ENCODE results near the gene CAB39L.

CAB39L gene

DNA sequence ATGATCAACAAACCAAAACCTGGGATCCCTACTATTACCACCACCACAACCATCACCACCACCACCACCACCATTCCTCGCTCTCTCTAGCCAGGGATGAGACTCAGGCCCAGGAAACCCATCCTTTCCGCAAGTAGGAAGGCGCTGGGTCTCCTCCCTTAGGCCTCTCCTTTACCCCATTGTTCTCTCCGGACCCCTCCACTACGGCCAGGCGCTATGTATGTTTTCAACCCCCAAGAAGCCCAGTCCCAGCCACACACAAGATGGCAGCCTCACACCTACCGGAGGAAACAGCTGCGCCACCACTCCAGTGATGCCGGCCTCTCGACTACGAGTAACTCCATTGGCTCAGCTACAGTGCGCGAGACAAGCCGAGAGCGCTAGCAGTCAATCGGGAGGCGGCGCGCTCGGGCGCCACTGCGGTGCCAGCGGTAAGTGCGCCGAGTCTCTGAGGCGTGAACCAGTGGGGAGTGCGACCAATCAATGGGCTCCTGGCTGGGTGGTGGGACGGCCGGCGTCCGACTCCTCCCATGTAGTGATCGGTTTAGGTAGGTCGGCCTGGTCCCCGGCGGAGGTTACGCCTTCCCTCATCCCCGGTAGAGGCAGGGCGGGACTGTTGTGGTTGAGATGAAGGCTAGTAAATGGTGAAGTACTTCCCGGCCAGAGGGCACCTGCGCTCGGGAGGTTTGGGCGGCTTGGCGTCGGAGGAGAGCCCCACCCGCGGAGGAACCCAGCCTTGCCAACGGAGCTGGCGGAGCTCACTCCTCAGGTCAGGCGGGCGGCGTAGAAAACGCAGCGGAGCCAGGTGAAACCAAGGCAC is at the start of gene CAB39L, which contains the start of gene SETDB2:
TSS of gene CAB39L (minus strand) at position 361 of the 820 bp plus-strand sequence. CDS start 61,154 bp downstream, outside the sequence.
TSS of gene SETDB2 (plus strand) at position 571 of the 820 bp plus-strand sequence. CDS start 7,620 bp downstream, outside the sequence.
- peak; percentile 88 for DNase-seq

DNA sequence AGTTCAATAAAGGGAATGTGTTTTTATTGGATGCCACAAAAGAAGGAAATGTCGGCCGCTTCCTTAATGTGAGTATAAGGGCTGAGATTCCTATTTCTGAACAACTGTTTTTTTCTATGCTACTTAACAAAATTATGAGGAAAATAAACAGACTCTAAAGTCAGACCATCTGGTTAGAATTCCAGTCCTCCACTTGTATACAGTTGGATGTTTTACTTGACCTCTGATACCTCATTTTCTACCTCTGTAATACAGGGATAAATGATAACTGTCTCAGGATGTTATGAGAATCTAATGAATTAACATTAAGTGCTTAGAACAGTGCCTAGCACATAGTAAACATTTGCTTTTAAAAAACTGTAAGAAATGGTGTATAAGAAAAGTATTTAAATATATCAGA is 44.7 kb upstream of the CAB39L start:
- no peak for DNase-seq

DNA sequence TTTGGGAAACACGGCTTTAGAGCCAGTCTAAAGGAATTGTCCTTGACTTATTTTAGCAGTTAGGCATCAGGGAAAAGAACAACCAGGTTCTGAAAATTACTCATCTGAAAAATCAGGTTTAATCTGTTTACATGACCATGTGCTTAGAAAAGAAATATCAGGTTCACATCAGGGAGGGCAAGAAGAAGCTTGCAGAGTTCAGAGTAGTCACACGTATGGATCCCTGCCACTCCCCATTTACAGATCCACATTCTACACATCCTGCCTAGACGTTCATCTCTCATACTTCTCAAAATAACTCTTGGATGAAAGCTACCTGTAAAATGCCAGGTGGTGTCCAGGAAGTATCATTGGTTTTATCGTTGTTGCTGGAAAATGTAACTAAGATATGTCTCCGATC is 37.9 kb upstream of the CAB39L start:
- no peak for DNase-seq

DNA sequence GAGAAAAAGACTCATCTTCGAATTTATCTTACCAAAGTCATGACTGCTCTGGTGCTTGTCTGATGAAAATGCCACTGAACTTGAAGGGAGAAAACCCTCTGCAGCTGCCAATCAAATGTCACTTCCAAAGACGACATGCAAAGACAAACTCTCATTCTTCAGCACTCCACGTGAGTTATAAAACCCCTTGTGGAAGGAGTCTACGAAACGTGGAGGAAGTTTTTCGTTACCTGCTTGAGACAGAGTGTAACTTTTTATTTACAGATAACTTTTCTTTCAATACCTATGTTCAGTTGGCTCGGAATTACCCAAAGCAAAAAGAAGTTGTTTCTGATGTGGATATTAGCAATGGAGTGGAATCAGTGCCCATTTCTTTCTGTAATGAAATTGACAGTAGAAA is 32.7 kb upstream of the CAB39L start:
- DNase-seq: no peak

DNA sequence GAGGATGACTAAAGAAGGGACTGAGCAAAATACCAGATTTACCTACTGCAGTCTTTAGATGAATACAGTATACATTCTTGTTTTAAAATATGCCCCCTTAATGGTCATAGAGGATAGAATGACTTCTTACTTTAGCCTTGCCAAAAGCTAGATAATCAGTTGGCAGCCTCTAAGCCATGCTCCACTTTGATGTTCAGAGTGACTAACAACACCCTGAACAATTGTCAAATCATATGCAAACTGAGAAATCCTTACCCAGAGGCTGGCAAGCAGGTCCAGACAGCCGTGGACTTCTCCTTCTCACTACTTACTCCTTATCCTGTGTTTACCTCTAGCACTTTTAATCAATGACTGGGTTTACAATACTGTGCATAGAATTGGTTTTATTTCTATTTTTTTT is 28.3 kb upstream of the CAB39L start:
- DNase-seq: no peak

DNA sequence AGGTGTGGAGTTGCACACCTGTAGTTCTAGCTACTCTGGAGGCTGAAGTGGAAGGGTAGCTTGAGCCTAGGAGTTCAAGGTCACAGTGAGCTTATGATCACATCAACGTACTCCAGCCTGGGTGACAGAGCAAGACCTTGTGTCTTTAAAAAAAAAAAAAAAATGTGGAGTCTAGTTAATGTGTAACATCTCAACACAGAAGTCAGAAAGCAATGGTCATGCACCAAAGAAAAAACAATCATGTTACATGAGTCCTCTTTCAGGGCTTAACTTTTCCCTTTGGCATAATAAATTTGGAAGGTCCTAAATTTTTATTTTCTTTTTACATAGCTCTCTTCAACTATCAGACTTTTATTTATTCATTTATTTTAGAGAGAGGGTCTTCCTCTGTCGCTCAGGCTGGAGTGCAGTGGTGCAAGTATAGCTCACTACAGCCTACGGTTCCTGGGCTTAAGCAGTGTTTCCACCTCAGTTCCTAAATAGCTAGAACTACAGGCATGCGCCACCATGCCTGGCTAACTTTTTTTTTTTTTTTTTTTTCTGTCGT is 22.5 kb upstream of the CAB39L start:
- DNase-seq: no peak

DNA sequence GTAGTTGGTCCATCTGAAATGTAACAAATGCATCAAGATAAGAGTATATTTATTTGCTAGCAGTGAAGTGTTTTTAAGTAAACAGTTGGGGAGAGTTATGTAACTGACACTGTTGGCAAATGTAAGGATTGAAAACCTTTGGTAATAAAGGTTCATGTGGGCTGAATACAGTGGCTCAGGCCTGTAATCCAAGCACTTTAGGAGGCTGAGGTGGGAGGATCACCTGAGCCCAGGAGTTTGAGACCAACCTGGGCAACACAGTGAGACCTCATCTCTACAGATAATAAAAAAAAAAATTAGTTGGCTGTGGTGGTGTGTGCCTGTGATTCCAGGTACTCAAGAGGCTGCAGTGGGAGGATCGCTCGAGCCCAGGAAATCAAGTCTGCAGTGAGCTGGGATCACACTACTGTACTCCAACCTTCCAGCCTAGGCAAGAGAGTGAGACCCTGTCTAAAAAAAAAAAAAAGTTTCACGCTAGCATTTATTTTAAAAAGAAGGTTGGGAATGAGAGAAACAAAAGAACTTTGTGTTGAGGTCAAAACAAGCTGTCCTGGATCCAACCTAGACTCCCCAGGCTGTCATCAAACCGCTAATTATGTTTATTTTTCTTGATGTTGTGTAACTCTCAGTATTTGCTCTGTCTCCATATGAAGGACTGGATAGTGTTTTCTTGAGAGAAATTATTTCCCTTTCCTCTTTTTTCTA is 20.9 kb upstream of the CAB39L start:
- no peak for DNase-seq

DNA sequence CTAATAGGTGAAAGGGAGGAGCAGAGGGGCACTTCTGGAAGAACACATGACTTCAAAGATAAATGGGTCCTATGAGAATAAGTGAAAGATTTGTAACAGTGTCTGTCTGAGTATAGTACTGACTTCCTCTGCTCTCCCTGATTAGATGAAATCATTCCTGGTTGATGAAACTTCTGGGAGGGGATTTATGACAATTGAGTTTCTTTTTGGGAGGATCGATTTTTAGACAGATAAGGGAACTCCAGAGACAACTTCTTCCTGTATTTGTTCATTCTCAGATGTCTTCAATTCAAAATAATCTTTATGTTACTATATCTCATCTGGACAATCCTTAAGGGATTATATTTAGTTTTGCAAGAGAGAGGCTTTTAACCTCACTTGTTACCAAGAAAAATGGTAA is 20.2 kb upstream of the CAB39L start:
- no peak for DNase-seq

DNA sequence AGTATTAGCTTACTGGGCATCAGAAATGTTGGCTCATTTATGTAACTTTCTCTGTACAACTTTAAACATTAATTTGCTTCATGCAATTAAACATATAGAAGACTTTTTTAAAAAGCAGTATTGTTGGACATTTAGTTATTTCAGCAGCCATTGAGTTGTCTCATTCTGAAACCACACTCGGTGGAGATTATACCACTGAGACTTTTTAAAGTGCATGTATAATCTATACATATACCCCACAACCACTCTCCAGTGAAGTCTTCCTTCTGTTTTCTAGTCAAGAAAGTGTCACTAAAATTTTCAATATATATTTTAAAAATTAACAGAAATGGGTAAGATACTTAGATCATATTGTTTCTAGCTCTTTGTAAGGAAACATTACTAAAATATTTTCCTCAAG is 15.7 kb upstream of the CAB39L start:
- no peak for DNase-seq

DNA sequence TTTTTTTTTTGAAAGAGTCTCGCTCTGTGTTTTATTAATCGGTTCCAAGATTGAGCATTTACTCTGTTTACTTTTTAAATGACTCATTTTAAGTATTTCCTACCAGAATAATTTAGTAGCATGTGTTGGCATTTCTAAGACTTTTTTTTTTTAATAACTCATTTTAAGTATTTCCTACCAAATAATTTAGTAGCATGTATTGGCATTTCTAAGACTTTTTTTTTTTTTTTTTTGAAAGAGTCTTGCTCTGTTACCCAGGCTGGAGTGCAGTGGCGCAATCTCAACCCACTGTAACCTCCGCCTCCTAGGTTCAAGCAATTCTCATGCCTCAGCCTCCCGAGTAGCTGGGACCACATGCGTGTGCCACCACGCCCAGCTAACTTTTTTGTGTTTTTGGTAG is 13.4 kb upstream of the CAB39L start:
- no peak for DNase-seq

DNA sequence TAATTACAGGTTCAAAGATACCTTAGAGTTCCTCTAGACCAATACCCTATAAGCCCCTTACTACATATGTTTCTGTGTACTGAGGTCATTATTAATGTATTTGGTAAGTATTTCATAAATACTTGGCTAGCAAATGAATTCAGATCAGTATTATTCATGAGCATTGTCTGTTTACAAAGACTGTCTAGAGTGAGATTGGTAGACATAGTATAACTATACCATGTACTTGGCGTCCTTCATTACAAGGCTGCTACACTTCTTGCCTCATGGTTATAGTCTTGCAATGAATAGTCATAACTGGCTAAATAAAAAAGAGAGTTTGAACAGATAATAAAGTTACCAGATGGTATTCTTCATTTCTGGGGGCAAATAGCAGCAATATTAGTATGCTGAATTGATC is 12.3 kb upstream of the CAB39L start:
- no peak for DNase-seq

DNA sequence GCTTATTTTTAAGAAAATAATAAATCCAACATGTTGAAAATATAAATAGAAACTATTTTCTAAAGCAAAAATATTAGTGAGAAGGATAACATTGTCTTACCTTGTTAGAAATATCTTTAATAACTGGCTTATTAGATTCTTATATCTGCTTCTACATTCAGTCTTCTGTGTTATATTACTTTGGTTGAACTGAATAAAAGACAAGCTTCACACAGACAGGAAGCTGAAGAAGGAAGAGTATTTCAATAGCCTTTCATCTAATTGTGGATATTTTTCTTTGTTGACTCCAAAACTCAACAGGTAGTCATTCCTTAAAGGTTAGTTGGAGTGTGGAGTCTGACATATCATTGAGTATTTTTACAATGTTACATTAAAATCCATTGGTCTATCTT is 11.1 kb upstream of the CAB39L start:
- DNase-seq: no peak

DNA sequence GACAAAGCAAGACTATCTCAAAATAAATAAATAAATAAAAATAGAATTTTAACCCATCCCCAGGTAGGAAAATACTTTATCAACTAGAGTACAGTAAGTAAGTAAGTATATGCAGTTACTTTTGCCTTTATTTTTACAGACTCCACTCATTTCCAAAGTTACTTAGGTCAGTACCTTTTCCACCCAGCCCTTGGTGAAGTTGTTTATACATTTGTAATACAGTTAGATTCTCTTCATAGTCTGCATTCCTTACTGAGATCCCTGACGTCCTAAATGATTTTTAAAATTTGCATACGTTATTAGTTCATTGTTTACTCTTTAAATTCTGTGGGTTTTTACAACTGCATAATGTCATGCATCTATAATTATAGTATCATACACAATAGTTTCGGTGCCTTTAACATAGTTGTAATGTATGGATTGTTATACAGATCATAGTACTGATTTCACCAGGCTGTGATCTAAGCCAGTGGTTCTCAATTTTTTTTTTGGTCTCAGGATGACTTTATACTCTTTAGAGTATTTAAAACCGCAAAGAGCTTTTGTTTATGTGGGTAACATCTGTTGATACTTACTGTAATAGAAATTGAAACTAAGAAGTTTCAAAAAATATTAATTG is 10.6 kb upstream of the CAB39L start:
- DNase-seq: no peak

DNA sequence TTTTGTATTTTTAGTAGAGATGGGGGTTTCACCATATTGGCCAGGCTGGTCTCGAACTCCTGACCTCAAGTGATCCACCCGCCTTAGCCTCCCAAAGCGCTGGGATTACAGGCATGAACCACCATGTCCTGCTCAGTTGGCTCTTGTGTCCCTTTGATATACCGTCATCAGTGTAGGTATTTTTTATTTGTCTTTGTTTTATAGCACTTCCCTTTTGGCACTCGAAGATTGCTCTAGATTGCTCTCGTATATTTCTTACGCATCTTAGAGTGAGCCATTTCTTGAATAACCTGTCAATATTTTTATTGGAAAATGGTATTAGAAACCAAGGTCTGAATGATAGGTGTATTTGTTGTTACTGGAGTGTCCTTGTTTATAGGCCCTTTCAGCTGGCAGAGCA is 9.6 kb upstream of the CAB39L start:
- DNase-seq: no peak

DNA sequence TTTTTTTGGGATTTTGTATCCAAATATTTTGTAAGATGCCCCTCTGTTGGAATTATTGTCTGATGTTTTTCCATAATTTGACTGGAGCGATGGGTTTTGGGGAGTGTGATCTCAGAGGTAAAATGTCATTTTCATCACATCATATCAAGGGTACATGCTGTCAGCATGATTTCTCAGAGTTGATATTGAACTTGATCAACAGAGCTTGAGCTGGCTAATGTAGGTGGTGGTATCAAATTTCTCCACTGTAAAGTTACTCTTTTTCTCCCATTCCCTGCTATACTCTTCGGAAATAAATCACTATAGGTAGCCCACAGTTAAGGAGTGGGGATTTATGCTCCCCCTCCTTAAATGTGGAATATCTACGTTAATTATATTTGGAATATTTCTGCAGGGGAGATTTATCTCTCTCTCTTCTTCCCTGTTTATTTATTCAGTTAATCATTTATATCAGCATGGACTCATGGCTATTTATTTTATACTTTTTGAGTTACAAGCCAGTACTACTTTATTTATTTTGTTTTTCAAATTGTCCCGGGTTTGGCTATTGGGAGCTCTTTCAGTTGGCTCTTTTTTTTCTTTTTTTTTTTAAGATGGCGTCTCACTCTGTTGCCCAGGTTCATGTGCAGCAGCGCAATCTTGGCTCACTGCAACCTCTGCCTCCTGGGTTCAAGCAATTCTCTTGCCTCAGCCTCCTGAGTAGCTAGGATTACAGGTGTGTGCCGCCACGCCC is 9.0 kb upstream of the CAB39L start:
- DNase-seq: no peak

DNA sequence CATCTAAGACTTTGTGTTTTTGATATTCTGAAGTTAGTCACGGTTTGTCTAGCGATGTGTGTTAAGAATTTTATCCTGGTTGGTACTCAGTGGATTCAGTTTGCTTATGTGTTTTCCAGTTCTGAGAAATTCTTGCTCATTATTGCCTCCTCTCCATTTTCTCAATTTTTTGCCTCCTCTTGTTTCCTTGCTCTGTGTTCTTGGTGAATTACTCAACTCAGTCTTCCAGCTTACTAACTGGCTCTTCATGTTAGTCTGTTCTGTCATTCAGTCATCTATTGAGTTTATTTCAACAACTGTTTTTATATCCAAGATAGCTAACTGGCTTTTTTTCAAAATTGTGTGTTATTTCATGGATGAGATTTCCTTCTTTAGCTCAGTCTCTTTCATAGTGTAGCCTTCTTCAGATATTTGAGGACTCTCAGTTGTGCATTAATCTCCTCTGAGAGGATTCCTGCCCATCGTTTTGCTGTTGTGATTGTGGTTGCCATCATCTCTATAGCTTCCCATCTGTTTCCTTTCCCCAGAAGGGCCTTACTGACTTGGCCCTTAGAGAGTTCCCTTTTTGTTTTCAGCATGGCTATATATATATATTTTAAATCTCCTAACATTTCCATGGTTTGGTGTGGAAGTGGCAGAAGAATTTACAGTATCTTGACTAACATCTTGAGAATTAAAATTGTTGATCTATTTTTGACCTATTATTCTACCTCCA is 6.4 kb upstream of the CAB39L start:
- no peak for DNase-seq

DNA sequence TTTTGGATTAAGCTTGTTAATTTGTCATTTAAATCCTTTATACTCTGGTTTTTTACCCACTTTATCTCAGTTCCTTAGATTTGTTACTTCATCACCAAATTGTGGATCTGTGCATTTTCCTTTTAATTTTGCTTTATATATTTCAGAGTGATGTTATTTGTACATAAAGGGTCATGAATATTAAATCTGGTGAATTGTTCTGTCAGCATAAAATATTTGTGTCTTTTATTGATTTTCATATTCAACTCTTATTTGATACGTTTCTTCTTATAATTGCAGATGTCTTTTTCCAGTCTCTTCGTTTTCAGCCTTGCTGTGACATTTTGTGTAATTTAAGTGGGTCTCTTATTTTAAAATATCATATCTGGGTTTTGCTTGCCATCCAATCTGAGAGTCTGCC is 4.9 kb upstream of the CAB39L start:
- no peak for DNase-seq

DNA sequence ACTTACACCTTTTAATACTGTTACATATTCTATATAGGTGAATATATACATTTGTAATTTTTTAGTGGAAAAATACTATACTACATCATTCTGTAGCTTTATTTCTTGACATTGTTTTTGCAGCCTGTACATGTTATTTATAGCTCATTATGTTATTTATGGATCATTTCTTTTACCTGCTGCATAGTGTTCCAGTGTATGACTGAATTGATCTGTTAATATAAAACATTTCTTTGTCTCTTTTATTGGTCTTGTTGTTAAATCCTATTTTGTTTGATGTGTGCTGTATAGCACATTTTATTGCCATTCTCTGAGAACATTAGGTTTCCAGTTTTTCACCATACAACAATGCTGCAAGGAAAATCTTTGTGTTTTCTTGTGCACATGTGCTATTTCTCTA is 2.6 kb upstream of the CAB39L start:
- DNase-seq: no peak

DNA sequence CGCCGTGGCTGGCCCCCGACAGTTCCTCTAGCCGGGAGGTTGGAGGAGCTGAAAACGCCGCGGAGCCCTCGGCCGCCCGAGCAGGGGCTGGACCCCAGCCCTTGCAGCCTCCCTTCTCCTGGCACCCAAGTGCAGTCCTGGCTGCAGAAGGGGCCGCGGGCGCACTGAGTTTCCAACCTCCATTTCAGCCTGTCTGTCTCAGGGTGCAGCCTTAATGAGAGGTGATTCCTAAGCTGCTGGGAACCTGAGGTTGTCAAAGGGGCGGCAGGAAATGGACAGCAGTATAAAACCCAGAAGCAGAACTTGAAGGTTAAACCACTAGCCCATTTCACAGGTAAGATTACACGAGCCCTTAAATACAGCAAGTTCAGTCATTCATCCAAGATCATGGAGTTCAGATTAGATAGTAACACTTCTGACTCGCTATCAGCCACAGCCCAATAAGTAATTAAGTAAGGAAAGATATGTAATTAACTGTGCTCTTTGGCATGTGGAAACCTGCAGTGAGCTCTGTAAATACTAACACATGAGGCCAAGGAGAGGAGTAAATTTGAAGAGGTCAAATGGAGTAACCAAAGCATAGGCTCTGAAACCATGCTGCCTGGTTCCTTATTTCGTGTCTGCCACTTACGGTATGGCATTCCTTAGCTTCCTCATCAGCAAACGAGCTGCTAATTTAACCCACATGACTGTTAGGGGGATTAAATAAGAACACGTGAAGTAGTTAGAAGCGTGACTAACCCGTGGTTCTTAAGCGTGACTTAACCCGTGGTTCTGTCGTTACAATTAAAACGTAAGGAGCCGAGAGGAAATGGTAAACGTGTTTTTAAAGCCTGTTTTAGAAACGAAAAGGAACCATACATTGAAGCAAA is 896 bp upstream of the CAB39L start:
- peak; percentile 47 for DNase-seq

DNA sequence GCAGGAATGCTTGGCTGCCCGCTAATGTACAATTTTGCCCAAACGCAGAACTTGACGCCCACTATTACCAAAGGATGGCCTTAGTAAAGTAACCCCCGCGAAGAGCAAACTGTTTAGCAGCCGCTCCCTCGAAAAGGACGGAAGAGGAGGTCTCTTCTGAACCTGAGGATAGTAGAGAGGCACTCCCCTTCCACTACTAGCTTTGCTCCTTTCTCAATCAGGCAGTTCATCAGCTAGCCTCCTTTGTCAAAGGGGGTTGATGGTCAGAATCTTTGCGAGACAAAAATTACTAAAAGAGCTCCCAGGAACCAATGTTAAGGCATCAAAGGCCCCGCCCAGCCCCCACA is 534 bp downstream of the CAB39L start:
- DNase-seq: peak; percentile 60

DNA sequence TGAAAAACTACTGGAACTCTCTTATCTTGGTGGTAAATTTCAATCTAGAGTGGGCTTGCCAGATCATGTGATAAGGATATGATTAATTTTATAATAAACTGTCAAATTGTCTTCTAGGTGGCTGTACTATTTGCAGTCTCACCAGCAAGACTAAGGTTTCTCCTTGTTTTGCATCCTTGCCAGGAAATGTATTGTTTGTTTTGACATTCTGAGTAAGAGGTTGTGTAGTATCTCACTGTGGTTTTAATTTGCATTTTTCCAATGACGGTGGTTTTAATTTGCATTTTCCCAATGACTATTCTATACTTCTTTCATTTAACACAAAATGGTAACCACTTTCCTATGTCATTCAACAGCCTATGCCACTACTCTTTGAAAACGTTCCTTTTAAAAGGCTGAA is 2.0 kb downstream of the CAB39L start:
- no peak for DNase-seq
